Measurements from ENCODE around the gene LRRC8B.

LRRC8B gene

GRCh38 chr1:89596698-89597097, 72.1 kb downstream of the LRRC8B start:
- no peak overlapping the region for H3K4me3 ChIP-seq (ENCODE audit: low read depth, low read length)
- in situ Hi-C loops (cut with HindIII; ENCODE audit: low sequenced_read_pairs): no loop called here
- no peak for TF ChIP-seq CTCF (IDR thresholded peaks at IDR 0.05; ENCODE audit: low read depth, low read length, missing control alignments)
- DNase-seq (ENCODE audit: low read depth): no peak

GRCh38 chr1:89598450-89599331, 74.1 kb downstream of the LRRC8B start:
- in situ Hi-C loops (cut with HindIII; ENCODE audit: low sequenced_read_pairs): no loop called here
- peak; percentile 61 for TF ChIP-seq CTCF (IDR thresholded peaks at IDR 0.05; ENCODE audit: low read depth, low read length, missing control alignments)
- peak; percentile 15 for DNase-seq (ENCODE audit: low read depth)
- no peak overlapping the region for H3K4me3 ChIP-seq (ENCODE audit: low read depth, low read length)

GRCh38 chr1:89599332-89599630, 74.7 kb downstream of the LRRC8B start:
- in situ Hi-C loops (cut with HindIII; ENCODE audit: low sequenced_read_pairs): no loop called here

GRCh38 chr1:89600451-89601224, 76.0 kb downstream of the LRRC8B start:
- TF ChIP-seq CTCF (IDR thresholded peaks at IDR 0.05; ENCODE audit: low read depth, low read length, missing control alignments): no peak
- H3K4me3 ChIP-seq (ENCODE audit: low read depth, low read length): no peak overlapping the region
- in situ Hi-C loops (cut with HindIII; ENCODE audit: low sequenced_read_pairs): no loop called here
- no peak for DNase-seq (ENCODE audit: low read depth)

More at GRCh38 chr1:89599332-89599630, 74.7 kb downstream of the LRRC8B start:
- TF ChIP-seq CTCF (IDR thresholded peaks at IDR 0.05; ENCODE audit: low read depth, low read length, missing control alignments): no peak
- DNase-seq (ENCODE audit: low read depth): no peak
- H3K4me3 ChIP-seq (ENCODE audit: low read depth, low read length): no peak overlapping the region

- TF ChIP-seq CTCF (IDR thresholded peaks at IDR 0.05; ENCODE audit: low read depth, low read length, missing control alignments): no peak
- H3K4me3 ChIP-seq (ENCODE audit: low read depth, low read length): no peak overlapping the region
- in situ Hi-C loops (cut with HindIII; ENCODE audit: low sequenced_read_pairs): no loop called here
- DNase-seq (ENCODE audit: low read depth): no peak
These were observed 78.3 kb downstream of the LRRC8B start for GRCh38 chr1:89602871-89603404.

- no peak for DNase-seq (ENCODE audit: low read depth)
- TF ChIP-seq CTCF (IDR thresholded peaks at IDR 0.05; ENCODE audit: low read depth, low read length, missing control alignments): no peak
- in situ Hi-C loops (cut with HindIII; ENCODE audit: low sequenced_read_pairs): no loop called here
These were observed 79.2 kb downstream of the LRRC8B start for GRCh38 chr1:89603651-89604413.

More at GRCh38 chr1:89603651-89604413, 79.2 kb downstream of the LRRC8B start:
- H3K4me3 ChIP-seq (ENCODE audit: low read depth, low read length): no peak overlapping the region
